ENCODE results near the gene CFLAR. TPM values are rescaled to one million over a fixed set of nuclear protein-coding genes. Genes with fewer than 3 reads are reported as not detected.

Gene CFLAR
- total RNA-seq, 1 experiment from 2014 or later = 35.6 TPM

GRCh38 chr2:201215963-201216362, 100.0 kb downstream of the CFLAR start:
- H3K27me3 ChIP-seq (ENCODE audit: insufficient read depth, low read length) = no peaks in the 10 kb centered on the region
- TF ChIP-seq, protein P1, sequence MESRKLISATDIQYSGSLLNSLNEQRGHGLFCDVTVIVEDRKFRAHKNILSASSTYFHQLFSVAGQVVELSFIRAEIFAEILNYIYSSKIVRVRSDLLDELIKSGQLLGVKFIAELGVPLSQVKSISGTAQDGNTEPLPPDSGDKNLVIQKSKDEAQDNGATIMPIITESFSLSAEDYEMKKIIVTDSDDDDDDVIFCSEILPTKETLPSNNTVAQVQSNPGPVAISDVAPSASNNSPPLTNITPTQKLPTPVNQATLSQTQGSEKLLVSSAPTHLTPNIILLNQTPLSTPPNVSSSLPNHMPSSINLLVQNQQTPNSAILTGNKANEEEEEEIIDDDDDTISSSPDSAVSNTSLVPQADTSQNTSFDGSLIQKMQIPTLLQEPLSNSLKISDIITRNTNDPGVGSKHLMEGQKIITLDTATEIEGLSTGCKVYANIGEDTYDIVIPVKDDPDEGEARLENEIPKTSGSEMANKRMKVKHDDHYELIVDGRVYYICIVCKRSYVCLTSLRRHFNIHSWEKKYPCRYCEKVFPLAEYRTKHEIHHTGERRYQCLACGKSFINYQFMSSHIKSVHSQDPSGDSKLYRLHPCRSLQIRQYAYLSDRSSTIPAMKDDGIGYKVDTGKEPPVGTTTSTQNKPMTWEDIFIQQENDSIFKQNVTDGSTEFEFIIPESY (IDR thresholded peaks at IDR 0.05; ENCODE audit: extremely low read depth, insufficient replicate concordance, low read length) = no peak
- no peak for TF ChIP-seq CBX3 (IDR thresholded peaks at IDR 0.05; ENCODE audit: low read depth)
- no peak for TF ChIP-seq SIN3A (IDR thresholded peaks at IDR 0.05; ENCODE audit: low read depth)
- TF ChIP-seq JUND (IDR thresholded peaks at IDR 0.05) = no peak
- no peak for TF ChIP-seq MAX (IDR thresholded peaks at IDR 0.05)
- no TSS peak for BruUV-seq (replicated peaks)
- intact Hi-C loops (cut with micrococcal nuclease) = no loop called here
- no peaks in the 10 kb centered on the region for H4K20me1 ChIP-seq (ENCODE audit: insufficient read depth)
- ChIA-PET RAD21 (ENCODE audit: low non-redundant PET in 1 of 2, low total read pairs in 2 of 2, uncharacterized antibody in 2 of 2, unreplicated experiment in 2 of 2) (no interaction called here), CTCF (no interaction called here), POLR2A (no interaction called here)
- no peaks in the 10 kb centered on the region for H3K79me2 ChIP-seq (ENCODE audit: insufficient read depth, low read length)
- H3K4me2 ChIP-seq (ENCODE audit: low read length) = no peak overlapping the region
- no peaks in the 10 kb centered on the region for H3K9me2 ChIP-seq (ENCODE audit: insufficient read depth)
- H3K4me1 ChIP-seq (ENCODE audit: control insufficient read depth in 1 of 2, insufficient read depth in 2 of 2, low read length in 2 of 2) = peaks cover 6 to 17% of the 10 kb centered on the region in 2 experiments; a peak in 3 of 4 replicates
- ATAC-seq (no peak), DNase-seq (ENCODE audit: low read depth, low spot score) (no peak)
- H3K27ac ChIP-seq (ENCODE audit: low read depth, low read length) = no peak overlapping the region
- no peak overlapping the region for H3K9ac ChIP-seq (ENCODE audit: low read length)
- H2AFZ ChIP-seq (ENCODE audit: low read depth, low read length, poor library complexity, severe bottlenecking) = no peak overlapping the region
- no peak overlapping the region for H3K4me3 ChIP-seq (replicated peaks in 1 of 2; ENCODE audit: low read depth in 1 of 2, low read length in 2 of 2)
- no peaks in the 10 kb centered on the region for H3K36me3 ChIP-seq (ENCODE audit: control insufficient read depth in 1 of 2, insufficient read depth in 2 of 2, low read length in 2 of 2)
- no peaks in the 10 kb centered on the region for H3K9me3 ChIP-seq (ENCODE audit: control insufficient read depth in 1 of 2, insufficient read depth in 1 of 2, low read depth in 1 of 2, low read length in 2 of 2)

DNA sequence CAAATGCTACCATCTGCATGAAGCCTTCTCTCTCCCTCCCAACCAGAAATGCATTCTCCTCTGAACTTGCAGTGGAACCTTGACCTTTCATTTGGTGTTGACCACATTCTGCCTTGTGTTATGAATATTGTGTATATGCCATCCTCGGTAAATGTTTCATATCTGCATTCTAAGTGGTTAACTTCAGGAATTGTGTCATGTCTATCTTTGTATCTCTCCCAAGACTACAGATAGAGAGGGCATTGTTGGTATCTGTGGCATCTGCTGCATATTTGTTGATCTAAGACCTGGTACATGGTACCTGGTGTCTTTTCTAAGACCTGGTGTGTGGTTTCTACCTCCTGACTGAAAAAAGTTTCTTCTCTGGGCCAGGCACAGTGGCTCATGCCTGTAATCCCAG, 101.0 kb downstream of the CFLAR start:
- H3K4me2 ChIP-seq (ENCODE audit: low read length) = no peak overlapping the region
- intact Hi-C loops (cut with micrococcal nuclease) = no loop called here
- no peaks in the 10 kb centered on the region for H3K9me3 ChIP-seq (ENCODE audit: control insufficient read depth in 1 of 2, insufficient read depth in 1 of 2, low read depth in 1 of 2, low read length in 2 of 2)
- H3K9me2 ChIP-seq (ENCODE audit: insufficient read depth) = no peaks in the 10 kb centered on the region
- BruUV-seq (replicated peaks) = no TSS peak
- H3K9ac ChIP-seq (ENCODE audit: low read length) = no peak overlapping the region
- H3K27ac ChIP-seq (ENCODE audit: low read depth, low read length) = no peak overlapping the region
- ChIA-PET CTCF (no interaction called here), RAD21 (ENCODE audit: low non-redundant PET in 1 of 2, low total read pairs in 2 of 2, uncharacterized antibody in 2 of 2, unreplicated experiment in 2 of 2) (no interaction called here), POLR2A (no interaction called here)
- H3K4me3 ChIP-seq (replicated peaks in 1 of 2; ENCODE audit: low read depth in 1 of 2, low read length in 2 of 2) = no peak overlapping the region
- ATAC-seq = no peak
- H2AFZ ChIP-seq (ENCODE audit: low read depth, low read length, poor library complexity, severe bottlenecking) = no peak overlapping the region
- no peaks in the 10 kb centered on the region for H3K27me3 ChIP-seq (ENCODE audit: insufficient read depth, low read length)
- no peak for DNase-seq (ENCODE audit: low read depth, low spot score)
- H4K20me1 ChIP-seq (ENCODE audit: insufficient read depth) = no peaks in the 10 kb centered on the region
- no peaks in the 10 kb centered on the region for H3K79me2 ChIP-seq (ENCODE audit: insufficient read depth, low read length)
- H3K4me1 ChIP-seq (ENCODE audit: control insufficient read depth in 1 of 2, insufficient read depth in 2 of 2, low read length in 2 of 2) = peaks cover 6 to 17% of the 10 kb centered on the region in 2 experiments; a peak in 3 of 4 replicates
- H3K36me3 ChIP-seq (ENCODE audit: control insufficient read depth in 1 of 2, insufficient read depth in 2 of 2, low read length in 2 of 2) = no peaks in the 10 kb centered on the region
- TF ChIP-seq SIN3A (IDR thresholded peaks at IDR 0.05; ENCODE audit: low read depth) = no peak
- no peak for TF ChIP-seq CBX3 (IDR thresholded peaks at IDR 0.05; ENCODE audit: low read depth)
- TF ChIP-seq POLR2AphosphoS5 (IDR thresholded peaks at IDR 0.05; ENCODE audit: low read depth, low read length) = no peak
- TF ChIP-seq ZFX (IDR thresholded peaks at IDR 0.05) = no peak
- no peak for TF ChIP-seq FOSL1 (IDR thresholded peaks at IDR 0.05; ENCODE audit: low read depth)
- no peak for TF ChIP-seq SP1 (IDR thresholded peaks at IDR 0.05; ENCODE audit: low read depth)
- TF ChIP-seq, protein P2, sequence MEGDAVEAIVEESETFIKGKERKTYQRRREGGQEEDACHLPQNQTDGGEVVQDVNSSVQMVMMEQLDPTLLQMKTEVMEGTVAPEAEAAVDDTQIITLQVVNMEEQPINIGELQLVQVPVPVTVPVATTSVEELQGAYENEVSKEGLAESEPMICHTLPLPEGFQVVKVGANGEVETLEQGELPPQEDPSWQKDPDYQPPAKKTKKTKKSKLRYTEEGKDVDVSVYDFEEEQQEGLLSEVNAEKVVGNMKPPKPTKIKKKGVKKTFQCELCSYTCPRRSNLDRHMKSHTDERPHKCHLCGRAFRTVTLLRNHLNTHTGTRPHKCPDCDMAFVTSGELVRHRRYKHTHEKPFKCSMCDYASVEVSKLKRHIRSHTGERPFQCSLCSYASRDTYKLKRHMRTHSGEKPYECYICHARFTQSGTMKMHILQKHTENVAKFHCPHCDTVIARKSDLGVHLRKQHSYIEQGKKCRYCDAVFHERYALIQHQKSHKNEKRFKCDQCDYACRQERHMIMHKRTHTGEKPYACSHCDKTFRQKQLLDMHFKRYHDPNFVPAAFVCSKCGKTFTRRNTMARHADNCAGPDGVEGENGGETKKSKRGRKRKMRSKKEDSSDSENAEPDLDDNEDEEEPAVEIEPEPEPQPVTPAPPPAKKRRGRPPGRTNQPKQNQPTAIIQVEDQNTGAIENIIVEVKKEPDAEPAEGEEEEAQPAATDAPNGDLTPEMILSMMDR (IDR thresholded peaks at IDR 0.05 in 2 of 3, conservative IDR thresholded peaks at IDR 0.05 in 1 of 3; ENCODE audit: borderline replicate concordance in 1 of 3, insufficient read depth in 1 of 3, low read depth in 2 of 3, low read length in 2 of 3) = no peak
- no peak for TF ChIP-seq EGR1 (IDR thresholded peaks at IDR 0.05; ENCODE audit: low read depth)
- TF ChIP-seq ATF3 (IDR thresholded peaks at IDR 0.05) = no peak
- no peak for TF ChIP-seq CEBPB (IDR thresholded peaks at IDR 0.05; ENCODE audit: low read depth)
- TF ChIP-seq EZH2phosphoT487 (IDR thresholded peaks at IDR 0.05; ENCODE audit: borderline replicate concordance) = no peak
- TF ChIP-seq JUND (IDR thresholded peaks at IDR 0.05) = no peak
- no peak for TF ChIP-seq MAX (IDR thresholded peaks at IDR 0.05)
- no peak for TF ChIP-seq EZH2 (IDR thresholded peaks at IDR 0.05)

Measured in HCT116 (cell line).